Hepatocyte (in vitro differentiated cells): ENCODE measurements around the gene REV3L. TPM values are rescaled to one million over a fixed set of nuclear protein-coding genes. Genes with fewer than 3 reads are reported as not detected.

Experiments
- DNase-seq: peaks from one replicate; pipeline ENCODE4 v3.0.0-alpha.2; 2016; ENCODE audit warnings: low spot score
- H2AFZ ChIP-seq: fragments of 200-600 bp; sonication (generic); 2 replicates; pipeline ENCODE4 v1.6.0; 2016; ENCODE audit warnings: antibody characterized with exemption, mild to moderate bottlenecking
- H3K27ac ChIP-seq: fragments of 200-600 bp; sonication (generic); 2 replicates; pipeline ENCODE4 v1.5.1; 2016; ENCODE audit warnings: mild to moderate bottlenecking
- H3K27me3 ChIP-seq: fragments of 200-600 bp; sonication (generic); 2 replicates; pipeline ENCODE4 v1.6.1; 2016
- H3K36me3 ChIP-seq: fragments of 200-600 bp; sonication (generic); replicated peaks from 2 replicates; pipeline ENCODE4 v1.5.1; 2016; ENCODE audit warnings: low read depth; ENCODE audit not compliant: insufficient read depth
- H3K4me1 ChIP-seq: fragments of 200-600 bp; sonication (generic); 2 replicates; pipeline ENCODE4 v1.5.1; 2016; ENCODE audit warnings: mild to moderate bottlenecking, moderate library complexity; ENCODE audit not compliant: insufficient read depth
- H3K4me2 ChIP-seq: fragments of 200-600 bp; sonication (generic); 2 replicates; pipeline ENCODE4 v1.6.0; 2016
- H3K4me3 ChIP-seq: fragments of 200-600 bp; sonication (generic); 2 replicates; pipeline ENCODE4 v1.5.1; 2016; ENCODE audit warnings: mild to moderate bottlenecking
- H3K79me2 ChIP-seq: fragments of 200-600 bp; sonication (generic); 2 replicates; pipeline ENCODE4 v1.6.0; 2017; ENCODE audit warnings: mild to moderate bottlenecking
- H3K9me2 ChIP-seq: fragments of 200-600 bp; sonication (generic); replicated peaks from 2 replicates; pipeline ENCODE4 v1.6.0; 2017; ENCODE audit warnings: mild to moderate bottlenecking; ENCODE audit not compliant: insufficient read depth
- H3K9me3 ChIP-seq: fragments of 200-600 bp; sonication (generic); 2 replicates; pipeline ENCODE4 v1.5.1; 2016; ENCODE audit warnings: low read depth, mild to moderate bottlenecking
- H4K20me1 ChIP-seq: fragments of 200-600 bp; sonication (generic); 2 replicates; pipeline ENCODE4 v1.6.0; 2016; ENCODE audit warnings: mild to moderate bottlenecking; ENCODE audit not compliant: insufficient read depth, poor library complexity, severe bottlenecking
- CTCF ChIP-seq: fragments of 200-600 bp; sonication (generic); IDR thresholded peaks from 2 replicates; pipeline ENCODE4 v1.5.1; 2016; ENCODE audit warnings: antibody characterized with exemption, mild to moderate bottlenecking; ENCODE audit not compliant: poor library complexity
- EZH2 ChIP-seq: fragments of 200-600 bp; sonication (generic); IDR thresholded peaks from 2 replicates; pipeline ENCODE4 v1.6.1; 2016; ENCODE audit warnings: antibody characterized with exemption, mild to moderate bottlenecking, borderline replicate concordance
- EZH2phosphoT487 ChIP-seq: fragments of 200-600 bp; sonication (generic); IDR thresholded peaks from one replicate; pipeline ENCODE4 v1.6.1; 2018; ENCODE audit warnings: antibody characterized with exemption, mild to moderate bottlenecking, low read depth, moderate library complexity; ENCODE audit not compliant: unreplicated experiment, severe bottlenecking
- WGBS: methylation state at CpG from one replicate; pipeline ENCODE4 v1.1.6; 2016; ENCODE audit warnings: low lambda C conversion rate; ENCODE audit errors: missing lambda C conversion rate; 5-methylcytosine and 5-hydroxymethylcytosine counted together
- polyA plus RNA-seq: library from polyadenylated mRNA; unstranded; fragments of >200 nt; fragmentation: Nextera tagmentation; extraction: Ambion mirVana; gene quantifications from 2 replicates; pipeline ENCODE4 v1.2.1, GENCODE V29; 2016
- total RNA-seq: library from RNA; depleted of rRNA; stranded (reverse); fragments of >200 nt; gene quantifications from 2 replicates; pipeline ENCODE4 v1.2.3, GENCODE V29; 2014

Gene REV3L
- total and polyA plus RNA-seq, 2 experiments from 2014 or later = 17.6 to 29.4 TPM

GRCh38 chr6:111418971-111419693 lies 63.9 kb downstream of the REV3L start:
- Histone ChIP-seq H2AFZ (no peak overlapping the region), H3K27me3 (no peaks in the 10 kb centered on the region), H3K36me3 (no peaks in the 10 kb centered on the region), H3K4me1 (peaks cover 22% of the 10 kb centered on the region), H3K9me3 (no peaks in the 10 kb centered on the region), H3K27ac (no peak overlapping the region), H3K4me2 (no peak overlapping the region), H3K4me3 (no peak overlapping the region), H3K9me2 (no peaks in the 10 kb centered on the region), H3K79me2 (peaks cover 76% of the 10 kb centered on the region), H4K20me1 (peaks cover 22% of the 10 kb centered on the region)
- WGBS = 75% methylated on average over 5 of the region's 5 CpGs
- no peak for TF ChIP-seq CTCF
- TF ChIP-seq EZH2phosphoT487 = no peak
- no peak for TF ChIP-seq EZH2
- DNase-seq = no peak

GRCh38 chr6:111417946-111418345 lies 65.1 kb downstream of the REV3L start:
- H3K36me3 ChIP-seq = no peaks in the 10 kb centered on the region
- TF ChIP-seq CTCF (no peak), EZH2 (no peak), EZH2phosphoT487 (no peak)
- H3K79me2 ChIP-seq = peaks cover 67% of the 10 kb centered on the region
- H3K27me3 ChIP-seq = no peaks in the 10 kb centered on the region
- no peak overlapping the region for H2AFZ ChIP-seq
- peaks cover 22% of the 10 kb centered on the region for H3K4me1 ChIP-seq
- H3K27ac ChIP-seq = no peak overlapping the region
- no peaks in the 10 kb centered on the region for H3K9me3 ChIP-seq
- no peaks in the 10 kb centered on the region for H3K9me2 ChIP-seq
- H3K4me2 ChIP-seq = no peak overlapping the region
- H3K4me3 ChIP-seq = no peak overlapping the region
- H4K20me1 ChIP-seq = peaks cover 19% of the 10 kb centered on the region
- no peak for DNase-seq

- Histone ChIP-seq H3K9me2 (no peaks in the 10 kb centered on the region), H3K79me2 (peaks cover 66% of the 10 kb centered on the region), H2AFZ (no peak overlapping the region), H3K27me3 (no peaks in the 10 kb centered on the region), H3K4me2 (no peak overlapping the region), H4K20me1 (peaks cover 18% of the 10 kb centered on the region), H3K9me3 (no peaks in the 10 kb centered on the region), H3K36me3 (no peaks in the 10 kb centered on the region), H3K4me3 (no peak overlapping the region), H3K27ac (peak overlapping the region; percentile 25), H3K4me1 (peaks cover 22% of the 10 kb centered on the region)
- TF ChIP-seq EZH2phosphoT487 (no peak), EZH2 (no peak), CTCF (no peak)
- 54% methylated on average over 2 of the region's 2 CpGs for WGBS
- no peak for DNase-seq
These were observed 65.8 kb downstream of the REV3L start for GRCh38 chr6:111417181-111417585.
